Astrocyte of the hippocampus (primary cell): ENCODE measurements around the gene NLRP4.

Source experiments
- DNase-seq: peaks from one replicate; pipeline ENCODE4 v3.0.0; 2011; ENCODE audit warnings: low read depth, low spot score

Gene NLRP4, protein sequence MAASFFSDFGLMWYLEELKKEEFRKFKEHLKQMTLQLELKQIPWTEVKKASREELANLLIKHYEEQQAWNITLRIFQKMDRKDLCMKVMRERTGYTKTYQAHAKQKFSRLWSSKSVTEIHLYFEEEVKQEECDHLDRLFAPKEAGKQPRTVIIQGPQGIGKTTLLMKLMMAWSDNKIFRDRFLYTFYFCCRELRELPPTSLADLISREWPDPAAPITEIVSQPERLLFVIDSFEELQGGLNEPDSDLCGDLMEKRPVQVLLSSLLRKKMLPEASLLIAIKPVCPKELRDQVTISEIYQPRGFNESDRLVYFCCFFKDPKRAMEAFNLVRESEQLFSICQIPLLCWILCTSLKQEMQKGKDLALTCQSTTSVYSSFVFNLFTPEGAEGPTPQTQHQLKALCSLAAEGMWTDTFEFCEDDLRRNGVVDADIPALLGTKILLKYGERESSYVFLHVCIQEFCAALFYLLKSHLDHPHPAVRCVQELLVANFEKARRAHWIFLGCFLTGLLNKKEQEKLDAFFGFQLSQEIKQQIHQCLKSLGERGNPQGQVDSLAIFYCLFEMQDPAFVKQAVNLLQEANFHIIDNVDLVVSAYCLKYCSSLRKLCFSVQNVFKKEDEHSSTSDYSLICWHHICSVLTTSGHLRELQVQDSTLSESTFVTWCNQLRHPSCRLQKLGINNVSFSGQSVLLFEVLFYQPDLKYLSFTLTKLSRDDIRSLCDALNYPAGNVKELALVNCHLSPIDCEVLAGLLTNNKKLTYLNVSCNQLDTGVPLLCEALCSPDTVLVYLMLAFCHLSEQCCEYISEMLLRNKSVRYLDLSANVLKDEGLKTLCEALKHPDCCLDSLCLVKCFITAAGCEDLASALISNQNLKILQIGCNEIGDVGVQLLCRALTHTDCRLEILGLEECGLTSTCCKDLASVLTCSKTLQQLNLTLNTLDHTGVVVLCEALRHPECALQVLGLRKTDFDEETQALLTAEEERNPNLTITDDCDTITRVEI

GRCh38 chr19:55836340-55836739 lies at the start of gene NLRP4:
Gene NLRP4, plus strand, starts transcription at chr19:55836540. Its CDS starts 15,541 bp downstream, at chr19:55852081.
- no peak for DNase-seq

DNA sequence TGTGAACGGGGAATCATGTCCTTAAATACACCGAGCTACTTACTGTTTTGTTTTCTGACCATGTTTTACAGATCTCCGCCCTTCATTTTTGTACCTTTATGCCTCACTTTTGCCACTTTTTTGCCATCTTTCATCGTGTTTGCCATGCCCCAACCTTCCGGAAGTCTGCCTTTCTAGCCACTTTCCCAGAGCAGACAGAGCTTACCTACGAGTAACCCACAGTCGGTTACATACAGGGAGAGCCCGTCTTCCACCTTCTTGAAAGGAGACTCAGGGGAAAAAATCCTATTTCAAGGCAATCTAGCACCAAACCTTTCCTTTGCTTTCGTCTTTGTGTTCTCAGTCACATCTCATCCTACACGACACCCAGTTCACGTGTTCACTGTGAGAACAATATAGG lies 41.3 kb upstream of the NLRP4 start:
- no peak for DNase-seq

DNA sequence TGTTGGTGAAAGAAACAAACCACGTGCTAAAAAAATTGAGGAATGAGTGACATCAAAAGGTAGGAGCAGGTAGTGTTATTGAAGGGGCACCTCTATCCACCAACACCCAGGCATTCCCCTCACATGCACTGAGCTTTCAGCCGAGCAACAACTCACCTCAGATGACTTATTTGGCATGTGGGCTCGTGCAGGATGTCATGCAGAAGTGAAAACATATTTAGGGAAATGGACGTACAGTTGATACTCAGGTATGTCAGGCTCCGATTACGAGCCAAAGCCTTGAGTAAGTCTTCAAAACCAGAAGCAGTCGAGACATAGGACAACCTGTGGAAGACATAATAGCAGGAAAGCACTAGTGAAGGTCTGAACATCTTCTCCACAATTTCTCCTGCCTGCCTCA lies 34.9 kb upstream of the NLRP4 start:
- DNase-seq: no peak

GRCh38 chr19:55802281-55802680 lies 34.1 kb upstream of the NLRP4 start:
- DNase-seq: no peak

DNA sequence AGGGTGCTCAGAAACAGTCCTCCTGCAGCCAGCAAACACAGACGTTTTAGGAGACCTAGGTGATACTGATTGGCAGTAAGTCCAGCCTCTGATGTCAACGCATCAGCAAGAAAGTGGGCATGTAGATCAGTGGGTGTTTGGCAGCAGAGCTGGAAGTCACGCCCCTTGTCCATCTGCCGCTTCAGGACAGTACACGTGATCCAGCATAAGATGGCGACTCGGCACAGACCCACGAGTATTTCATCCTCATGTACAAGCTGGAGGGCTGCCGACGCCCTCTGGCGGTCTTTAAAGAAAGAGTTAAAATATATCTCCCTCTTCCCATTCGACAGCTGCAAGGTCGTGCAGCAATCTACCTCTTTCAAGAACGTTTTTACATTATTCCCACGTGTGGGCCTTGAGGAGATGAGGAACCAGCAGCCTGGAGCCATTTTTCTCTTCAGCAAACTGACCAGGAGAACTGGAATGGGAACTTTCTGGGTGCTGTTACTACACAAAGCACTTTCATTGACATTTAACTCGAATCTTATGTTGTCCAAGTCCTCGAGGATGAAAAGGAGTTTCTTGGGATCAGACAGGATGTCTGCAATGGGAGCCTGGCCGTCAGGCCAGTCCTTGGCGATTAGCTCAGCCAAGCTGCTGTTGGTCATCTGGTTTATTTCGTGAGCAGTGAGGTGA lies 26.8 kb upstream of the NLRP4 start:
- DNase-seq: peak; percentile 8

DNA sequence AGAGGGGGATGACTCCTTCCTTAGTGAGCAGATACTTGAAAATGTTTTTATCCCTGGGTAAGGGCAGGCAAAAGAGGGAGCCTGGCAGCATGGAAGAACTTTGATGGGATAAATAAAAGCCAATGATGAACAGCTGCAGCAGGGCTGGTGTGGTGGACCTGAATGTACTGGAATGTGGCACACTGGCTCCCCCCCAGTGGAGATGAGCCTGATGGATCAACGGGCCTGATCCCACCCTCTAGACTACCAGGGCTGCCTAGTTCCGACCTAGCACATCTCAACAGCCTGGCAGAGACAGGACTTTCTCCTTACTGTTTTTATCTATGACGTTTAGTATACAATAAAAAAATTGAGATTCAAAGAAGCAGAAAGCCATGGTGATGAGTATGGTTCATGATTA lies 25.0 kb upstream of the NLRP4 start:
- no peak for DNase-seq

DNA sequence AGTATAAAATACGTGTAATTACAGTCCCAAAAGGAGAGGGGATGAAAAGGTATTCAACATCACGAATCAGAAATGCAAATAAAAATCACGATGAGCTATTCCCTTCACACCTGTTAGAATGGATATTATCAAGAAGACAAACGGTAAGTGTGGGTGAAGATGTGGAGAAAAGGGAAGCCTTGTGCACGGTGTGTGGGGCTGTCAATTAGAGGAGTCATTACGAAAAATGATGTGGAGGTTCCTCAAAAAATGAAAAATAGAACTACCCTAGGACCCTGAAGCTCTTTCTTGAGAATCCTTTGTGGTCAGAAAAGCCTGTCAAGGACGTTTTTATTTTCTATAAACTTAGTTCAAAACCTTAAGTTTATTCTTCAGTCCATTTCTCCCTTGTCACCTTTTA lies 23.9 kb upstream of the NLRP4 start:
- no peak for DNase-seq

- no peak for DNase-seq
Observed at GRCh38 chr19:55813906-55814305, 22.4 kb upstream of the NLRP4 start.

GRCh38 chr19:55820037-55820436 lies 16.3 kb upstream of the NLRP4 start:
- no peak for DNase-seq

DNA sequence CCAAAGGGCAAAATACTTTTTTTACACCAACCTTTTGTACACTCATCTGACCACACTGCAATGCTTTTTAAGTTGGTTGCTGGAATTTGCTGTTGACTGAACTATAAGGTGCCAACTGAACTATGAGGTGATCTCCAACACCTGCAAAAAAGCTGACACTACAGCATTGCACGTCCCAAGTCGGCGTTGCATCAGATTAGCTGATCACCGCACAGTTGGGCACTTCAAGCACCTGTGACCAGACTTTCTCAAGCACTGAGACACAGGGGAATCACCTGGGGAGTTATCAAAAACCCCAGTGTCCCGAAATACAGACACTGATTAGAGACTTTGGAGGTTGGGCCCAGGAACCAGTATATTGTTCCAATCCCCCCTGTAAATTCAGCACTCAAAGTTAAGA lies 5.7 kb upstream of the NLRP4 start:
- DNase-seq: no peak

- no peak for DNase-seq
Observed at GRCh38 chr19:55831846-55832245, 4.5 kb upstream of the NLRP4 start, which contains the start of gene NLRP11. Gene NLRP11, minus strand, starts transcription at chr19:55831999. Its CDS starts 13,825 bp downstream, at chr19:55818174.

DNA sequence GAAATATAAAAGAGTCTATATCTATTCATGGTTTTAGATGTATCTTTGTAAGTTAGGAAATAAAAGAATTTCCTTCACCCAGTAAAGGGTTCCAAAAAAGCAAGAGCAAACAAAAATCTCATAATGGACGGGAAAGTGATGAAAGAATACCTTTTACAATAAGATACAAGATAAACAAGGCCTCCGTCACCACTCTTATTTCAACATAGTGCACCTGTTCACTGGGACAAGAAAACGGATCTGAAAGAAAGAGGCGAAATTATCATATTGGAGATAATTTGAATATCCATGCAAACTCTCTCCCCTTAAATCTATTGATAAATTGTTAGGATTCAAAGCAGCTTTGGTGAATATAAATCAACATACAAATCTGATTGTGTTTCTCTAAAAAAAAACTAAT lies 3.7 kb upstream of the NLRP4 start:
- no peak for DNase-seq

GRCh38 chr19:55838251-55838650 lies 1.9 kb downstream of the NLRP4 start:
- DNase-seq: no peak

DNA sequence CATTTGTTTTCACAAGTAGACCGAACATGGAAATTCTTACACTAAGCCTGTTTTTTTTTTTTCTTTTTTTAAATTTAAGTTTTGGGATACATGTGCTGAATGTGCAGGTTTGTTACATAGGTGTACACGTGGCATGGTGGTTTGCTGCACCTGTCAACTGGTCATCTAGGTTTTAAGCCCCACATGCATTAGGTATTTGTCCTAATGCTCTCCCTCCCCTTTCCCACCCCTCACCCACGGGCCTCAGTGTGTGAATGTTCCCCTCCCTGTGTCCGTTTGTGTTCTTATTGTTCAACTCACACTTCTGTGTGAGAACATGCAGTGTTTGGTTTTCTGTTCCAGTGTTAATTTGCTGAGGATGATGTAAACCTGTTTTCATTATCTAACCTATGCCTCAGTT lies 2.6 kb downstream of the NLRP4 start:
- DNase-seq: no peak

GRCh38 chr19:55855160-55855559 lies 18.8 kb downstream of the NLRP4 start:
- DNase-seq: no peak

DNA sequence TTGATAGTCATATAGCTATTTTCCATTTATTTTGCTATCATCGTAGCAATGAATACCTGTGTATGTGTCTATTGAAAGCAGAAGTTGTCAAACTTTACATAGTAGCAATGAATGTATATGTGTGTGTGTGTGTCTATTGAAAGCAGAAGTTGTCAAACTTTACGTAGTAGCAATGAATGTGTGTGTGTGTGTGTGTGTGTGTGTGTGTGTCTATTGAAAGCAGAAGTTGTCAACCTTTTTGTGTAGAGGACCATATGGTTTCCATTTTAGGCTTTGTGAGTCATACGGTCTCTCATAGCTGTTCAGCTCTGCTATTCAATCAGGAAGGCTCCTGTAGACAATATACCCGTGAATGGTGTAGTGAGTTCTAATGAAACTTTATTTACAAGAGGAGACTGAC lies 20.8 kb downstream of the NLRP4 start:
- no peak for DNase-seq

- DNase-seq: no peak
Observed at GRCh38 chr19:55857974-55858373, 21.6 kb downstream of the NLRP4 start.

DNA sequence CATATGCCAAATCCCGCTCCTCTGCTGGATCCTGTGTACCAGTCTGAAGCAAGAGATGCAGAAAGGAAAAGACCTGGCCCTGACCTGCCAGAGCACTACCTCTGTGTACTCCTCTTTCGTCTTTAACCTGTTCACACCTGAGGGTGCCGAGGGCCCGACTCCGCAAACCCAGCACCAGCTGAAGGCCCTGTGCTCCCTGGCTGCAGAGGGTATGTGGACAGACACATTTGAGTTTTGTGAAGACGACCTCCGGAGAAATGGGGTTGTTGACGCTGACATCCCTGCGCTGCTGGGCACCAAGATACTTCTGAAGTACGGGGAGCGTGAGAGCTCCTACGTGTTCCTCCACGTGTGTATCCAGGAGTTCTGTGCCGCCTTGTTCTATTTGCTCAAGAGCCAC lies 22.1 kb downstream of the NLRP4 start:
- no peak for DNase-seq

DNA sequence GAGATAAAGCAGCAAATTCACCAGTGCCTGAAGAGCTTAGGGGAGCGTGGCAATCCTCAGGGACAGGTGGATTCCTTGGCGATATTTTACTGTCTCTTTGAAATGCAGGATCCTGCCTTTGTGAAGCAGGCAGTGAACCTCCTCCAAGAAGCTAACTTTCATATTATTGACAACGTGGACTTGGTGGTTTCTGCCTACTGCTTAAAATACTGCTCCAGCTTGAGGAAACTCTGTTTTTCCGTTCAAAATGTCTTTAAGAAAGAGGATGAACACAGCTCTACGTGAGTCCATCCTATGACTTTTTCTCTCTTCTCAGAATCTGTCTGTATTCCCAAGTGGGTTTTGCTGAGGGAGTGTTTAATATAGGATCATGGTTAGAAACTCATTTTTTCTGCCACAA lies 22.6 kb downstream of the NLRP4 start:
- no peak for DNase-seq

DNA sequence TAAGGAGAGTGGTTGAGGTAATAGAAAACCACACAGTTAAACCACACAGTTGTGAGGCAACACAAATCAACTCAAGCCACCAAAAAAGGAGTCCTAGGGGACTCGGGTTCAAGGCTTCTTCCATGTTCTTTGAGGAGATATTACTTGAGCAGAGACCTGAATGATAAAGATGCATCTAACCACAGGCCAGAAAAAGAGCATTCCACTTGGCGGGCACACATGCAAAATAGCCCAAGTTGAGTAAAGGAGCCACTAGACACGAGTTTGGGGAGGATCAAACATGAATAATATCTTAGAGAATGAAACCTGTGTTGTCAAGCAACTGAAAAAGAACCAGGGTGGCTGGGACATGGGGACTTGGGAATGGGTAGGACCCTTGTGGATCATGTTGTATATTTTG lies 30.2 kb downstream of the NLRP4 start:
- no peak for DNase-seq

DNA sequence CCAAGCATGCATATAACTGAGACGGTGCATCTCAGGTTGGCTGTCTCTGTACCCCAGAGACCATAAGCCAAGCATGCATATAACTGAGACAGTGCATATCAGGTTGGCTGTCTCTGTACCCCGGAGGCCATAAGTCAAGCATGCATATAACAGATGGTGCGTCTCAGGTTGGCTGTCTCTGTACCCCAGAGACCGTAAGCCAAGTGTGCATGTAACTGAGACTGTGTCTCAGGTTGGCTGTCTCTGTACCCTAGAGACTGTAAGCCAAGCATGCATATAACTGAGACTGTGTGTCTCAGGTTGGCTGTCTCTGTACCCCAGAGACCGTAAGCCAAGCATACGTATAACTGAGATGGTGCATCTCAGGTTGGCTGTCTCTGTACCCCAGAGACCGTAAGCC lies 30.8 kb downstream of the NLRP4 start:
- no peak for DNase-seq

- no peak for DNase-seq
Observed at GRCh38 chr19:55870736-55871135, 34.4 kb downstream of the NLRP4 start.
